Measurements from ENCODE around the gene SMAD9.

DNA sequence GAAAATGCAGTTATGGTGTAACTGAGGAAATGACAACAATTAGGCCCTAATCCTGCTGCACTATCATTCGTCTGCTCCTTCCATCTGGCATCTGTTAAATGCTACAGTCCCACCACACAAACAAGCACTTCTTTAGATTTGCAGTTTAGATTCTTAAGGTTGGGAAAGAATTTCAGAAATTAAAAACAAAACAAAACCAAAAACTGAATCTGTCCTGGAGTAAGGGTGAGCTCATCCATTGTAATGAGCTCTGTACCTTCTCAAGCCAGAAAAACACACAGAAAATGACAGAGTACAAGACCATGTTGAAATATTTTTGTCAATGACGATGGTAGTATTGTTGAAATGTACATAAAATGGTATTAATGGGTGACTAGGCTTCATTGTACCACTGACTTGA lies 28.3 kb downstream of the SMAD9 start:
- no peak for TF ChIP-seq RBBP5 (IDR thresholded peaks at IDR 0.05; ENCODE audit: borderline replicate concordance, insufficient read depth, low read length, poor library complexity, severe bottlenecking)
- TF ChIP-seq, protein P1, sequence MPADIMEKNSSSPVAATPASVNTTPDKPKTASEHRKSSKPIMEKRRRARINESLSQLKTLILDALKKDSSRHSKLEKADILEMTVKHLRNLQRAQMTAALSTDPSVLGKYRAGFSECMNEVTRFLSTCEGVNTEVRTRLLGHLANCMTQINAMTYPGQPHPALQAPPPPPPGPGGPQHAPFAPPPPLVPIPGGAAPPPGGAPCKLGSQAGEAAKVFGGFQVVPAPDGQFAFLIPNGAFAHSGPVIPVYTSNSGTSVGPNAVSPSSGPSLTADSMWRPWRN (IDR thresholded peaks at IDR 0.05; ENCODE audit: low read depth): no peak
- TF ChIP-seq SMAD3 (CRISPR knock-in tag; conservative IDR thresholded peaks at IDR 0.05): no peak
- no peak for TF ChIP-seq ZNF253 (CRISPR knock-in tag; conservative IDR thresholded peaks at IDR 0.05)

Data from K562 (cell line).